Ramos (cell line): ENCODE data around the gene FLG.
"Not testable (repeated sequence)": the region's sequence is repeated elsewhere in the genome, so short reads cannot be mapped to it uniquely, and the experiment has no call there.

Source experiments
- in situ Hi-C: fragments of 300-500 bp; cut with MboI; formaldehyde crosslinking; loops from one replicate; pipeline ENCODE4 v1.14.3; 2022; ENCODE audit warnings: low sequenced_read_pairs; ENCODE audit not compliant: unreplicated experiment

The FLG gene

DNA sequence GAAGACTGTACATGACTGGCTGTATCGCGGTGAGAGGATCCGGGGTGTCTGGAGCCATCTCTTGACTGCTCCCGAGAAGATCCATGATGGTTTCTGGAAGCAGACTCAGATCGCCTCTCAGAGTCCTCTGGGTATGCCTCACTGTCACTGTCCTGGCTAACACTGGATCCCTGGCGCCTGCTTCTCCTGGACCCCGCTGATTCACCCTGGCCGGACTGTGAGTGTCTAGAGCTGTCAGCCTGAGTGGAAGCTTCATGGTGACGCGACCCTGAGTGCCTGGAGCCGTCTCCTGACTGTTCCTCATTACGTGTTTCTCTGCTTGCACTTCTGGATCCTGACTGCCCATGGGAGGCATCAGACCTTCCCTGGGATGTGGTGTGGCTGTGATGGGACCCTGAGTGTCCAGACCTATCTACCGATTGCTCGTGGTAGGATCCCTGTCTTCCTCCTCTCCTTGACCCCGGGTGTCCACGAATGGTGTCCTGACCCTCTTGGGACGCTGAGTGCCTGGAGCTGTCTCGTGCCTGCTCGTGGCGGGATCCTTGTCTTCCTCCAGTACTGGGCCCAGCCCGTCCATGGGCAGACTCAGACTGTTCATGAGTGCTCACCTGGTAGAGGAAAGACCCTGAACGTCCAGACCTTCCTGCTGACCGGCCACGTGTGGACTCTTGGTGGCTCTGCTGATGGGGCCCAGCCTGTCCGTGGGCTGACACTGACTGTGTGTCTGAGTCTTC is 21.7 kb downstream of the FLG start:
- in situ Hi-C loops: not testable (repeated sequence)

DNA sequence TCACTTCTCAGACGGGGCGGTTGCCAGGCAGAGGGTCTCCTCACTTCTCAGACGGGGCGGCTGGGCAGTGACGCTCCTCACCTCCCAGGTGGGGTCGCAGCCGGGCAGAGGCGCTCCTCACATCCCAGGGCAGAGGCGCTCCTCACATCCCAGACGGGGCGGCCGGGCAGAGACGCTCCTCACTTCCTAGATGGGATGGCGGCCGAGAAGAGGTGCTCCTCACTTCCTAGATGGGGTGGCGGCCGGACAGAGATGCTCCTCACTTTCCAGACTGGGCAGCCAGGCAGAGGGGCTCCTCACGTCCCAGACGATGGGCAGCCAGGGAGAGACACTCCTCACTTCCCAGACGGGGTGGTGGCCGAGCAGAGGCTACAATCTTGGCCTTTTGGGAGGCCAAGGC is 68.6 kb downstream of the FLG start:
- in situ Hi-C loops: not testable (repeated sequence)
